Tibial nerve (tissue), 4 donors: ENCODE data around the gene AP3B1.

Experiments used
- CTCF ChIP-seq, 5 experiments: fragments of 200-600 bp in 3 of 5; fragments of 450-650 bp in 2 of 5; sonication (generic) in 3 of 5; IDR thresholded peaks; one replicate each; pipeline ENCODE4 v1.5.1; 2016 to 2019; ENCODE audit warnings: antibody characterized with exemption in 5 of 5, mild to moderate bottlenecking in 3 of 5, moderate library complexity in 2 of 5
- EP300 ChIP-seq, 2 donors: sonication (generic); formaldehyde crosslinking; IDR thresholded peaks; one replicate each; pipeline ENCODE4 v1.6.1; 2017; ENCODE audit warnings: antibody characterized with exemption in 2 of 2, mild to moderate bottlenecking in 1 of 2
- POLR2A ChIP-seq, 2 donors: fragments of 450-650 bp; IDR thresholded peaks; one replicate each; pipeline ENCODE4 v1.6.1; 2017; ENCODE audit warnings: antibody characterized with exemption in 2 of 2, mild to moderate bottlenecking in 2 of 2, moderate library complexity in 2 of 2

- TF ChIP-seq CTCF (IDR thresholded peaks at IDR 0.05) (peak in 2 of 5 experiments; percentile 15 to 20), POLR2A (IDR thresholded peaks at IDR 0.05) (no peak), EP300 (IDR thresholded peaks at IDR 0.05) (no peak)
Observed at GRCh38 chr5:78162253-78162862, 132.1 kb downstream of the AP3B1 start.
